ENCODE results near the gene PACRGL.
"Not testable (repeated sequence)": the region's sequence is repeated elsewhere in the genome, so short reads cannot be mapped to it uniquely, and the experiment has no call there.

Gene PACRGL

GRCh38 chr4:20723019-20723418, 22.8 kb downstream of the PACRGL start:
- no peak for DNase-seq (ENCODE audit: low read depth in 4 of 4, low spot score in 1 of 4)

DNA sequence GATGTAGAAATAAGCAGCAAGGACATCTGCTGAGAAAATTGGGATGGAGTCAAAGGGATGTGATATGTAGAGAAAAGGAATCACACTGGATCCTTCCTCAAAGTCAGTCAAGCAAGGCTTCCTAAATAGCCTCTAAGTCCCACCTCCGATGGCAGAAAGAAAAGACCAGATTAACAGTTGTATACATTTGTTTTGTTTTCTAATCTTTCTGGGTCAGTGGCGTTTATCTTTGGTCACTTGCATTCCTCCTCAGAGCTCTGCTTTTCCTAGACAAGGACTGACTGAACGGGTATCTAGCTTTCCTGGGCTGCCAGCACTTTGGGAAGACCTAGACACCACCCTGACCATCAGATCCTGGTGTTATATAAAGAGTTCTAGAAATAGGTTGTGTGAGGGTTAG, 23.2 kb downstream of the PACRGL start:
- no peak for DNase-seq (ENCODE audit: low read depth in 4 of 4, low spot score in 1 of 4)

- no peak for DNase-seq (ENCODE audit: low read depth in 4 of 4, low spot score in 1 of 4)
Observed at GRCh38 chr4:20724915-20725314, 24.7 kb downstream of the PACRGL start.

GRCh38 chr4:20735931-20736330, 35.7 kb downstream of the PACRGL start:
- no peak for DNase-seq (ENCODE audit: low read depth in 4 of 4, low spot score in 1 of 4)

GRCh38 chr4:20746000-20746399, 45.7 kb downstream of the PACRGL start:
- DNase-seq (ENCODE audit: low read depth in 4 of 4, low spot score in 1 of 4), result not testable (repeated sequence)

GRCh38 chr4:20752641-20753040, 52.4 kb downstream of the PACRGL start:
- DNase-seq (ENCODE audit: low read depth in 4 of 4, low spot score in 1 of 4), result no peak

DNA sequence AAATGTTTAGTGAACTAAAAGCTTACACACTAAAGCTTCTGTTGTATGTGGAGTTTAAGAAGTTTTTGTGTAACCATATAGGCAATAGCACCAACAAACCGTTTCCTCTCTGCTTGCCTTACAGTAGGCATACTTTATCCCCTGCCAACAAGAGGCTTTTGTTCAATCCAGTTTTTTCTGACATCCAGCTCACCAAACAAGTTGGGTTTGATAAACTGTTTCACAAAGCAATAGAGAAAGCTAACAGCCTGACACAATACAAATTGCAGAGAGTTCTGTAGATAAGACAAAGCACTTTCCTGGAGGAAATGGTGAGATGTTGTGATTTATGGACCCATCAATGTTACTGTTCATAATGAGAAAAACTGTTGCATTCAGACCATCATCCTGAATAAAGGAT, 53.8 kb downstream of the PACRGL start:
- DNase-seq (ENCODE audit: low read depth in 4 of 4, low spot score in 1 of 4), result no peak

DNA sequence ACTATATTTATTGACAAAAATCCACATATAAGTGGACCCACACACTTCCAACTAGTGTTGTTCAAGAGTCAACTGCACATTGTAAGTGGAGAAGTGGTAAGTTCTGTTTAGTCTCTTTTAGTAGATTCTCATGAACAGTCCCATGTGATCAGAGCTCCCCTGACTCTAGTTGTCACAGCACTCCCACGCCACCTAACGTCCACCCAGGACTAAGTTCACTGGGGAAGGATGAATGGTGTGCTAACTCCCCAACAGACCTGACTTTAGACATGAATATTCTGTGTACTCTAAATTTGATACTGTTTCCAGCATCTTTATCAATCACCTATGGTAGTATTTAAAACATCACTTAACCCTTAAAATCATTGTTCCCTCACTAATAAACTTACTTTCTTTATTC, 59.8 kb downstream of the PACRGL start:
- DNase-seq (ENCODE audit: low read depth in 4 of 4, low spot score in 1 of 4), result no peak

DNA sequence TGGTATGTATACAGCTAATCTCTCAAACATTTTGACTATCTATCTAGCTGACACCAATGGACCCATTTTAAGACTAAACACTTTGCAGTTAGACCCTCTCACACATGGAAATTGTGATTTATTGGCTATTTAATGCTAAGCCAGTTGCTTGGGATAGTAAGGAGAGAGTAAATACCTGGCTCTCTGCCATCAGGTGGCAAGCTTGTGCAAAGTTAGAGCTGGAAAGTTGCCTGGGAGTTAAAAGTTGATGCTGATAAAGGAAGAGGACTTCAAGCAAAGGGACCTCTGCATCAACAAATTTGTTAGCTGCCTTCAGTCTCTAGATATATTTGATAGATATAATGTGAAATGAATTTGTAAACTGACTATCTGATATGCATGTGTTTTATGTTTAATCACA, 61.1 kb downstream of the PACRGL start:
- DNase-seq (ENCODE audit: low read depth in 4 of 4, low spot score in 1 of 4), result no peak

- no peak for DNase-seq (ENCODE audit: low read depth in 4 of 4, low spot score in 1 of 4)
Observed at GRCh38 chr4:20761826-20762225, 61.6 kb downstream of the PACRGL start.

DNA sequence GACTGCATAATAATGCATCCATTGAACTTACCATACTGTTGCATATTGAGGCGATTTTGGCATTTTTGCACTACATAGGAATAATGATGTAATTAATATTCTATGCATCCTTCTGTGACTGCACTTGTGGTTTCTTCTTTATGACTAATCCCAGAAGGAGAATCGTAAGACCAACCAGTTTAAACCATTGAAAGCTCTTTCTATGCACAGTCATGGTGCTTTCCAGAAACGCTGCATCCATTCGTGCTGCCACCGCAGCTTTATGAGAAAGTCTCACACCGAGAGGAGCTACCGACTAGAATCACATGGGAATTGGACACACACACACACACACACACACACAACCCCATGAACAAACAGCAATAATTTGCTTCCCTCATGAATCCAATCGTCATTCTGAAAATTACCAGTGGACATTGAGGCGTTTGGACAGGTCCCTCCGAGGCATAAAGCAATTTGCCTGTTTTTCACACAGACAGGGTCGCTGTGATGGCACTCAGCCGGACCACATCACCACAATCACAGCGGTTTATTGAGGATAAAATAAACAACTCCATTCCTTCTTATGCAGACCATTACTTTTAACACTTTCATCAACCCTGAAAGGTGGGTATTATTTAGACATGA, 64.2 kb downstream of the PACRGL start:
- no peak for DNase-seq (ENCODE audit: low read depth in 4 of 4, low spot score in 1 of 4)

DNA sequence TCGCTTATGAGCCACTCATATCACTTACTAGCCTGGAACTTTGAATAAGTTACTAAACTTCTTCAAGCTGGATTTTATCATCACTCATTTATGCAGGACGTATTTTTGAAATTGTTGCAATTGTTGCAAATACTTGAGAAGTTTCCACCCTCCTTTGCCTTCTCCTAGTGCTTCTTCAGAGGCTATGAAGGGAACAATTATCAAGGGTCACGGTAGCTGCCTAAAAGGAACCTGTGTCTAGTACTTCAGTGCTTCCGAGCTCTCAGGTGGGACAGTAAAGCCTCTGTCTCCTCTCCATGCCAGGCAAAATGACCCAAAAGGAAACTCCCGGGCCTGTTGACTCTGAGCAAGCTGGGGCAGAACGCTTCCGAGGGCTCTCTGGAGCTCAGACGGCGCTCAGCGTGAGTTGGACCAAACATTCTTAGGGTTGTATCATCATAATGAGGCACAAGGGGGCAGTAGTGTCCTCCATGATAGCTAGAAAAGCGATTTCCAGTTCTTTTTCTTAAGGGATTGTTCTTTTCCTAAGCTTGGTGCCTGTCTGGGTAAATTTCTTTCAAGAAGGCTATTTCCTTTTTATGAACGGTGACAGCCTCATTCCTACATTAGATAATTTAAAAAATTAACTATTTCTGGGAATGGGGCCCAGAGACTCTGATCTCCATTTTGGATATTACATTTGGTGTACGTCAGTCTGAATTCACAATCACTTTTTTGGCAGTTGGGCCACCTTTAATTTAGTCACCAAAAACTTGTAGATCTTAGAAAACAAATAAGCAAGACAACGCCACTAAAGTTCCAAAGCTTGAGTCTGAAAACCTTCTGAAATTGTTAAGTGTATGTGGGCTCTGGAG, 73.1 kb downstream of the PACRGL start:
- no peak for DNase-seq (ENCODE audit: low read depth in 4 of 4, low spot score in 1 of 4)

DNA sequence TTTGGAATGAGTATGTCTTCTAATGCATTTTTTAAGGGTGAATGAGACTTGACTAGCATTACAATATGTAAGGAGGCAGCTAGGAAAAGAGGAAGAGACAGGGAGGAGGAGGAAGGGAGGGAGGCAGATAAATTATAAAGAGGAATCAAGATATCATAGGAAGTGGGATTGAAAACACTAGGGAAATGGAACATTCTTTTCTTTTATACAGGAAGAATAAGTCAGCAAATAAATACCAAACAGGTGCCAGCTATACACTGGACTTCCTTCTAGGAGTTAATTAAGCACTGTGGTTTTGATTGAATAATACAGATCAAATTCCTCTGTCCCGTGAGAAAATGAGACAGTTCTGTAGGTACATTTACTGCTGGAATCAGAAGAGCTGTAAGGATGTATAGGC, 78.6 kb downstream of the PACRGL start:
- DNase-seq (ENCODE audit: low read depth in 4 of 4, low spot score in 1 of 4), result no peak

- not testable (repeated sequence) for DNase-seq (ENCODE audit: low read depth in 4 of 4, low spot score in 1 of 4)
Observed at GRCh38 chr4:20783134-20783533, 82.9 kb downstream of the PACRGL start.

- DNase-seq (ENCODE audit: low read depth in 4 of 4, low spot score in 1 of 4), result no peak
Observed at GRCh38 chr4:20787940-20788665, 87.8 kb downstream of the PACRGL start.
